ENCODE results near the gene SRP54.
"Not testable (repeated sequence)": the region's sequence is repeated elsewhere in the genome, so short reads cannot be mapped to it uniquely, and the experiment has no call there.

DNA sequence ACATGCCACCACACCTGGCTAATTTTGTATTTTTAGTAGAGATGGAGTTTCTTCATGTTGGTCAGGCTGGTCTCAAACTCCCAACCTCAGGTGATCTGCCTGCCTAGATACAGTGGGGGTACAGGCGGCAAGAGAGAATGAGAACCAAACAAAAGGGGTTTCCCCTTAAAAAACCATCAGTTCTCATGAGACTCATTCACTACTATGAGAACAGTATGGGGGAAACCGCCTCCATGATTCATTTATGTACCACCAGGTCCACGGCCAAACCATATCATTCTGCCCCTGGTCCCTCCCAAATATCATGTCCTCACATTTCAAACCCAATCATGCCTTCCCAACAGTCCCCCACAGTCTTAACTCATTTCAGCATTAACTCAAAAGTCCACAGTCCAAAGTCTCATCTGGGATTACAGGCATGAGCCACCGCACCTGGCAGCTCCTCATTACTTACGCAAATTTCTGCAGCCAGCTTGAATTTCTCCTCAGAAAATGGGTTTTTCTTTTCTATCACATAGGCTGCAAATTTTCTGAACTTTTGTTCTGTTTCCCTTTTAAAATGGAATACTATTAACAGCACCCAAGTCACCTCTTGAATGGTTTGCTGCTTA is 52.3 kb downstream of the SRP54 start:
- TF ChIP-seq POLR2AphosphoS5, CTCF, EP300 (IDR thresholded peaks at IDR 0.05): not testable (repeated sequence)

Data from esophagus muscularis mucosa (tissue), 4 donors.